Activated CD4-positive, alpha-beta T cell treated with anti-CD3 and anti-CD28 coated beads, Interleukin-2, Interleukin-6, amounts not matched to agents 100 ng/mL and 50 ng/mL, durations not matched to agents 16 hours and 8 hours (primary cell): ENCODE results near the gene POTEB3.
"Not testable (repeated sequence)": the region's sequence is repeated elsewhere in the genome, so short reads cannot be mapped to it uniquely, and the experiment has no call there.

Experiments
- DNase-seq: peaks from one replicate; pipeline ENCODE4 v3.0.0-alpha.2; 2020

Gene POTEB3

GRCh38 chr15:21440399-21440798, at the start of gene POTEB3:
TSS of gene POTEB3 (minus strand) at chr15:21440499. CDS start at chr15:21440011, 488 bp downstream.
- not testable (repeated sequence) for DNase-seq

GRCh38 chr15:21453683-21454082, 13.4 kb upstream of the POTEB3 start:
- not testable (repeated sequence) for DNase-seq

- not testable (repeated sequence) for DNase-seq
Observed at GRCh38 chr15:21451920-21452563, 11.7 kb upstream of the POTEB3 start.

- DNase-seq, result not testable (repeated sequence)
Observed at GRCh38 chr15:21451487-21451886, 11.2 kb upstream of the POTEB3 start.

GRCh38 chr15:21407366-21407765, 32.9 kb downstream of the POTEB3 start:
- not testable (repeated sequence) for DNase-seq

GRCh38 chr15:21401531-21401930, 38.8 kb downstream of the POTEB3 start:
- not testable (repeated sequence) for DNase-seq

- DNase-seq, result not testable (repeated sequence)
Observed at GRCh38 chr15:21399111-21399510, 41.2 kb downstream of the POTEB3 start.

GRCh38 chr15:21398511-21398910, 41.8 kb downstream of the POTEB3 start:
- not testable (repeated sequence) for DNase-seq

- not testable (repeated sequence) for DNase-seq
Observed at GRCh38 chr15:21397656-21398055, 42.6 kb downstream of the POTEB3 start.

GRCh38 chr15:21397186-21397585, 43.1 kb downstream of the POTEB3 start:
- not testable (repeated sequence) for DNase-seq

- not testable (repeated sequence) for DNase-seq
Observed at GRCh38 chr15:21385961-21386360, 54.3 kb downstream of the POTEB3 start.

GRCh38 chr15:21383866-21384485, 56.3 kb downstream of the POTEB3 start:
- not testable (repeated sequence) for DNase-seq

GRCh38 chr15:21373682-21374081, 66.6 kb downstream of the POTEB3 start:
- DNase-seq, result not testable (repeated sequence)

GRCh38 chr15:21369177-21369576, 71.1 kb downstream of the POTEB3 start:
- not testable (repeated sequence) for DNase-seq

GRCh38 chr15:21368625-21369024, 71.7 kb downstream of the POTEB3 start:
- not testable (repeated sequence) for DNase-seq
